Skin of body (tissue), 2 donors: ENCODE results near the gene BSND. TPM values are rescaled to one million over a fixed set of nuclear protein-coding genes. Genes with fewer than 3 reads are reported as not detected.

ENCODE experiments used
- DNase-seq: peaks from one replicate; lab custom pipeline; 2025; lab: John Stamatoyannopoulos, UW
- total RNA-seq: library from RNA; depleted of rRNA; stranded (reverse); fragments of >200 nt; gene quantifications from one replicate; pipeline ENCODE4 v1.2.3, GENCODE V29; 2014

Gene BSND
- total RNA-seq, 1 donor from 2014 or later: not detected

- DNase-seq: no peak
Measured at GRCh38 chr1:54975356-54976108, 23.2 kb upstream of the BSND start.

GRCh38 chr1:54976747-54977146, 22.0 kb upstream of the BSND start:
- no peak for DNase-seq

GRCh38 chr1:54977533-54978297, 21.0 kb upstream of the BSND start:
- DNase-seq: no peak

DNA sequence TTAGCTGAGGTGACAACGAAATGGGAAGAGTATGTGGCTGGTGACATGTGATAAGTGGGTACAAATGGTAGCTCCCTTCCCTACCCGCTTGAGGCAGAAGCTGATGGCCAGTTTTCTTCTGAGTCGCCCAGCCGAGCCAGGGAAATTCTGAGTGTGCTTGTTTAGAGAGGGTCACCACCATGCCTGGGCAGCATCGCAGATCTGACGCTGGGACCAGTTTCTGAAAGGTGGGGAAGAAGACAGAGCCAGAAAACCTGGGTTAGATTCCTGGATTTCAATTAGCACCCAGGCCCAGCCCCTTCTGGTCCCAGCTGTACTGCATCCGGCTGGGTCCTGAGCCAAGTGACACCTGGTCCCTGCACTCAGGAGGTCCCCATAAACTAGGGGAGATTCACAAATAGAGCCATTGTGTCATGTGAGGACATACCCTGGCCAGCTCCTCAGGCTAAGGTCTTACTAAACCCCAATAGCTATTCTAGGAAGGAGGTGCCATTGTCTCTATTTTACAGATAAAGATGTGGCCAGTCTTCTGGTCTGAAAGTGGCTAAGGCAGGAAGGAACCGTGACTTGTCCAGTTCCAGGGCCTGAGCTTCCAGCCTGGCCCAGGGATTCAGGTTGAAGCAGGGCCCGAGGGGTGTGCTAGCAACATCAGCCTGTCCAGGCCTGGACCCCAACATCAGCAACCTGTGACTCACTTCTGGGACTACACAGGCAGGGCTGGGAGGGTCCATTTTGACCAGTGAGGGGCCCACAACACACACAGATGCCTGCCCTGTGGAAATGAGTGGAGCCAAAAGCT, 20.0 kb upstream of the BSND start:
- no peak for DNase-seq

- DNase-seq: no peak
Measured at GRCh38 chr1:54979327-54979891, 19.3 kb upstream of the BSND start.

DNA sequence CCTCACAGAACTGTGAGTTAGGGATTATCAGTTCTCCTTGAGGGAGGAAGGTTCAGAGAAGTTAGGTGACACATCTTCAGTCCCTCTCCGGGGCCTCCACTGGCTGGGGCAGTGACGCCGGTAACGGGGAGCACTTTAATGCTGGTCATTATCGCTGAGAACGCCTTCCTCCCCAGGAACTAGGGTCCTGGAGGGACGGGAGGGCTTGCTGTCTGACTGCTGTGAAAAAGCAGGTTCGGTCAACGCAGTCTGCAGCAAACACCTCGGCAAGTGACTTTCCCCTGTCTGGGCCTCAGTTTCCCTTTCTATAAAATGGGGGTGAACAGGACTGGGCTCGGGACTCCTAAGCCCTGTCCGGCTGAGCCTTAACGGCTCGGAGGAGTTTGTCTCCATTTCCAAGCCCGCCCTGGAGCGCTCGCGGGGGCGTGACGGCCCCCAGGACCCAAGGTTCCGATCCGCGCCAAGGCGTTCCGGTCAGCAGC, 18.6 kb upstream of the BSND start:
- no peak for DNase-seq

- no peak for DNase-seq
Measured at GRCh38 chr1:54980528-54981241, 18.0 kb upstream of the BSND start, which contains the start of gene TMEM61. TSS of gene TMEM61 (plus strand) at chr1:54980628. CDS start at chr1:54981066, 438 bp downstream.

- no peak for DNase-seq
Measured at GRCh38 chr1:54981466-54981865, 17.3 kb upstream of the BSND start.

DNA sequence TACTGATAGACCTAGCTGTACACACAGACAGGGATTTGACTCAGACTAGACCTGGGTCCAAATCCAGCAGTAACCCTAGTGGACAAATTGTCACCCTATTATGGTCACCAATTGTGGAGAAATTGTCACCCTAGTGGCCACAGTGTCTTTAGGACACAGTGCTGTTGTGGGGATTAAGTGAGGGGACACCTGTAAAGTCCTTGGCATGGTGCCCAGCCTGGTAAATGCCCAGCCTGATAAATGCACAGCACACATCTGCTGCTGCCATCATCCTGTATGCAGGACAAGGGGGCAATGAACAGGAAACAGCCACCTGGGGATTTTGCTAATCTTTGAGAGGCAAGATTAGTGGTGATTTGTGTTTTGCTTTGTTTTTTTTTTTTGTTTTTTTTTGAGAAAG, 16.0 kb upstream of the BSND start:
- DNase-seq: no peak

GRCh38 chr1:54984131-54984842, 14.4 kb upstream of the BSND start:
- no peak for DNase-seq

DNA sequence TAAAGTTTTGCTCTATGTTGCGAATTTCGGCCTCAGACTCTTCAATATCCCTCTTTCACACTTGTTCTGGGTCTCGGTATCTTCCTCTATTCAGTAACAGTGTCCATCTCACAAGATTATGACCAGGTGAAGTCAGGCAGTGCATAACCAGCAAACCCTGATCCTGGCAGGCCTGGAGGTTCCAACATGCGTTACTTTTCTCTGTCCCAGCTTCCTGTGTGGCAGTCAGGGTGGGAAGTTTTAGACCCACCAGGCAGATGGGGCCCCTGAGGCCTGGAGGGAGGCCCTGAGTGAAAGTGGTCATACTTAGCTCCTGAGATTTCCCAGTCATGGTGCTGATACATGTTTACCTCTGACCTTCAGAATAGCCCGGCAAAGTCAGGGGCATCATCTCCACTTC, 13.2 kb upstream of the BSND start:
- DNase-seq: no peak

DNA sequence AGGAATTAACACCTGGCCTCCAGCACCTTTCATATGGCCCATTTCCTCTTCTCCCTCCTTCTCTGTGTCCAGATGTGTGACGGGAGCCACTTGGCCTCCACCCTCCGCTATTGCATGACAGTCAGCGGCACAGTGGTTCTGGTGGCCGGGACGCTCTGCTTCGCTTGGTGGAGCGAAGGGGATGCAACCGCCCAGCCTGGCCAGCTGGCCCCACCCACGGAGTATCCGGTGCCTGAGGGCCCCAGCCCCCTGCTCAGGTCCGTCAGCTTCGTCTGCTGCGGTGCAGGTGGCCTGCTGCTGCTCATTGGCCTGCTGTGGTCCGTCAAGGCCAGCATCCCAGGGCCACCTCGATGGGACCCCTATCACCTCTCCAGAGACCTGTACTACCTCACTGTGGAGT, 12.7 kb upstream of the BSND start:
- DNase-seq: no peak

- DNase-seq: no peak
Measured at GRCh38 chr1:54986533-54986932, 12.2 kb upstream of the BSND start.

DNA sequence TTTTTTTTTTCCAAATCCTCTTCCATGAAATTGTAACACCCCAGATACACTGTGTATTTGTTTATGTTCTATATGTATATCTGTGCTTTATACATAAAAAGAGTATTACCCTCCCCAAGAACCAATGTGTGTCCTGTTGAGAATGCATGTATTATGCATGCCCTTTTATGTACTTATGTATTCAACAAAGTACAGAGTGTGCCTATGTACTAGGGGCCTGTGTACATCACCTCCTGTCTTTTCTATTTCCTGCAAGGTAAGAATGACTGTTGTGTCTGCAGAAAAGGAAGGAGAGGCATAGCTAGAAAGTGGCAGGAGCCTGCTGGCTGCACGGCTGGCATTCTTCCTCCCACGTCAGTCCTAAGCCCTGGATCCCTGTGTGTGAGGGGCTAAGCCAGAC, 11.3 kb upstream of the BSND start:
- no peak for DNase-seq

GRCh38 chr1:54987919-54988705, 10.6 kb upstream of the BSND start:
- no peak for DNase-seq

GRCh38 chr1:54988975-54989374, 9.8 kb upstream of the BSND start:
- no peak for DNase-seq

DNA sequence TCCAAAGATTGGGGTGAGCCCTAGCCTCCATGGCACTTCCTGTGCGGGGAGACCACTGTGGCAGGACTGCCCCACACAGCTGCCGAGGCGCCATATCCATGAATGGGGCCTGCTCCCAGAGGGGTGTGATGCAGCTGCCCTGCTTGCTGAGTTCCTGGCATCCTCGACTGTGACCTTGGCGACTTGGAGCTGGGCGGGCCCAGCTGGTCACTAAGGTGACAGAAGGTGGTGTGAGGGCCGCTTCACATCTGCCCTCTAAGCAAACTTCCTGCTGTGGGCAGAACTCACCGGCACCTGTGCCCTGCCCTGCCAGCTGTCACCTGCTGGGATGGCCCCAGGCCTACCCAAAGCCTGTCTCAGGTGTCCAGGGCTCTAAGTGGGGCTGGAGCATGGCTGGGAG, 9.3 kb upstream of the BSND start:
- DNase-seq: no peak

DNA sequence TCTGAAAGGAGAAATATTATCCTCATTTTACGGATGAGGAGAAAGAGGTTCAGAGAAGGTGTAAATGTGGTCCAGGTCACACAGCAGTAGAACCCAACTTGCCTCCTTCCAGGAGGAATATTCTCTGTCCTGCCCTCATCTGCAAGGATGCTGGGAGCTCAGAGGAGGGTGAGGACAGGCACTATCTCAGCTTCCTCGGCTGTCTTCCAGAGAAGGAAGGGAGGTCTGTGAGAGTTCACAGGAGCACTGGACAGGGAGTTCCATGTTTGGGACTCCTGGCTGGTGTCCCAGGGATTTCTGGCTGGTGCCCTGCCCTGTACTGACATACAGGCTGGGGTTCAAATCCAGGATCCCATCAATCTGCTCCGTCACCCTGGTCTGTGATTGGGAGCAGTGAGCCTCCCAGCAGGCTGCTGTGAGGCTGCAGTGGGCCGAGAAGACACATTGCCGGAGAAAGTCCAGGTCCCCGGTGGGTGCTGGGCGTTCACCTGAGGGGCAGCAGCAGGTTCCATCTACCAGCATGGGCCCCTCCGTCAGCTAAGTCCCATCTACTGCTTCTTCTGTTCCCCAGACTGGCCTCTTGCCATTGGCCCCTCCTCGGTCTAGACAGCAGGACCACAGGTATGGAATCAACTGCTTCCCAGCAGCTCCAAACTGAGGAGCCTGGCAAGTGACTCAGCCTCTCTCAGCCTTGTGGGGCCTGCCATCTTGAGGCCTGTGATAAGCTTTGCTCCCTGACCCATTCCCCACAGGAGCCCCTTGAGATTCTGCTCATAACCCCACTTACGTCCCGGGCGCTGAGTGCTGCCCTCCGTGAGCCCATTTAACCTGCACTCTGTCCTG, 8.5 kb upstream of the BSND start:
- DNase-seq: no peak
